Measurements from ENCODE around the gene SEL1L2.

The SEL1L2 gene

DNA sequence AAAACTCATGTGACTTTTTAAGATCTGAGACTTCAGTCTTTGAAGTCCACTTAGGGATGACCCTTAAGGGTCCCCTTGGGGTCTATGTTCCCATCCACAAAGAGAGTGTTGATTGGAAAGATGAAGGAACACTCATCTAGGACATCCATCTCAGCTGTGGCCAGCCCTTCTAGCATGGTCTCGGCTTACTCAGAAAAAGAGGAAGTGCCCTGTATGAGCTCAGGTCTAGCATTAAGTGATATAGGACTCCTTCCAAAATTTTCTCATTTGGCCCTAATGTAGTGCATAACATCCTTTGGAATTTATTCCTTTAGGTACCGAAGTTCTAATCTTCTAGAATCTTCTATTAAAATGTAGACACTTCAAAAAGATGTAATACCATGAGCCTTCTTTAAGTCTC, 128.2 kb downstream of the SEL1L2 start:
- FAIRE-seq = no peak

DNA sequence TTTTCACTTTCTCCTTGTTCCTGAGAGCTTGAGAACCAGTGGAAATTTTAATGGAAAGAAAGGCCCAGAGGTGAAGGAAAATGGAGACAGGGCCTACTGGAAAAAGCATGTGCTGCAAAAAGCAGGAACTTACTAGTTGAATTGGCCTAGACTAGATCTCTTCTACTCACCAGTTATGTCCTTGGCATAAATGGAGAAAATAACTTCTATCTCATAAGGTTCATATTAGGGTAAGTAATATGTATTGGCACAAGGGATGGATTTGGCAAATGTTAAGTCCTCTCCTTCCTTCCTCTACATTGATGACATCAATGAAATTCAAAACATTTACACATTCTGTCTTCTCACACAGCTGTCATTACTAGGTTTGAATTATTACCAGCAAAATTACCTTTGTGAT, 131.5 kb downstream of the SEL1L2 start:
- no peak for FAIRE-seq

DNA sequence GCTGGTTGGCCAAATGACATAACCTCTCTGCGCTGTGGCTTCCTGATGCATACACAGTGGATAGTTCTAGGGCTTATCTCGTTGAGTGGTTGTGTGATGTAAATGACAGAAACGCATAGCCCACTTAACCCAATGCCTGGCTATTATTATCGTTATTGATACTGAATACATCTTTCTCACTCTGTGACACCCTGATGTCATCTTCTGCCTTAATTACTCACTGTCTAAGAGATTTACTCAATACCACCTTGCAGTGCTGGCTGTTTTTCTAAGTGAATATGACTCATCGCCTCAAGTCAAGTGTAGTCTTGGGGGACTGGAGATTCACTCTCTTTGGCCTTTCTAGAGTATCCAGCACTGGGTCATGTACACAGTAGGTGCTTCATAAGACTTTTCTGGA, 132.0 kb downstream of the SEL1L2 start:
- no peak for FAIRE-seq

DNA sequence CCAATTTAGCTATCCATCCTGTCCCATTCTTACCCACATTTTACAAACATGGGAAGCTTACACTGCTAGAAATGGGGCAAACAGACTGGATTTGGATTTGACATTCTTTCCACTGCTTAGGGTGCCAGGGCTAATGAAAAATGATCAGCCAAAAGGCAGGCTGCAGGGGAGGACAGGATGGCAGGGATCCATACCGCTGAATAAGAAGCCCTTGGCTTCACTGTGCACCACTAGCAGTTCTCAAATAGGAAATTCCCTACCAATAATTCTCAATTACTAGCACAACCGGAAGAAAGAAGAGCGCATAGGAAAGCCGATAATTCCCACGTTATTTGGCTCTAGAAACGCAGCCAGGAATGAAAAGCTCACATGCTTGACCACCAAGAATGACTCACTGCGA, 132.5 kb downstream of the SEL1L2 start:
- FAIRE-seq = no peak

DNA sequence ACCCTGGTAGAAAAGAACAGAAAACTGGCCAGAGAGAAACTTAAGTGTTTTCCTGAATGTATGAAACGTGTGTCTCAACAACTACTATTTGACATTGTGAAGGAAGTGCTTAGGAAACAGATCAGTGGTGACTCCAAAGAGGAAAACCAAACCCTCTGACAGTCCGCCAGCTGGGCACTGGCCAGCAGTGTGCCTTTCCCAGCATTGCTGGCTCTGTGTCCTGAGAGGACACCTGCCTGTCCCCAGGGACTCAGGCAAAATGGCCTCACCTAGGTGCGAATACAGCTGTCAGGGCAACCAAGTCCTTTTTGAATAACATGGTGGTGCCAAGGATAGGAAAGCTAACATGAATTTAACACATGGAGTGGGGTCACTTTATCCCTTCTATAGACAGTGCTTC, 133.1 kb downstream of the SEL1L2 start:
- no peak for FAIRE-seq

DNA sequence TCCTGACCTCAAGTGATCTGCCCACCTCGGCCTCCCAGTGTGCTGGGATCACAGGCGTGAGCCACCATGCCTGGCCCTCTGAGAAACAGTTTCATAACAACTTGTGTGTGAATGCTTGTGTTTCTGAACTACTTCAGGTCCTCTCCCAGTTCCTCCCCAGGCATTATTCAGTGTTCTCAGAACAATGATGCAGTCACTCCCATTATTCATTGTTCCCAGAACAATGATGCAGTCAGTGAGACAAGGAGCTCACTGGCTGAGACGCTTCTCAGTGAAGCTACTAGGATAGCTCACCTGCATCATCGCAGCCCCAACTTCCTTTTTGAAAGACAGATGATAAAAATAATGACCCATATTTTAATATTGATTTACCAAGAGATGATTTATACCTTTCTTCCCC, 134.1 kb downstream of the SEL1L2 start:
- FAIRE-seq = no peak

DNA sequence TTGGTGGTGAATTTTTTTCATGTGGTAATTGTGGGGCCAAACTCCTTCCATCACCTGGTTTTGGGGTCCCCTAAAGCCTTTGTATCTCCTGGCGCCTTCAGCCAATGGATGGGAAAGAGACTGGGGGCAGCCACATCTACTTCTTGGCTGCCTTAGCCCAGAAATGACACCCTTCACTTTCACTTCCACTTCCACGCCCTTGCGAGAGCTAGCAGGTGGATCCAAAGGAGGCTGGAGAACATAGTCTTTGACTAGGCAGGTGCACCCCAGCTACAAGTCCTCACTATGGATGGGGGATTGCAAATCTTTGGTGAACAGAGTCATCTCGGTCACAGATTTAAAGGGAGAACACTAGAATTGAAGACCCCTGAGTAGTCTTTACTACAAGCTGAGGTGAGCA, 134.8 kb downstream of the SEL1L2 start:
- no peak for FAIRE-seq

DNA sequence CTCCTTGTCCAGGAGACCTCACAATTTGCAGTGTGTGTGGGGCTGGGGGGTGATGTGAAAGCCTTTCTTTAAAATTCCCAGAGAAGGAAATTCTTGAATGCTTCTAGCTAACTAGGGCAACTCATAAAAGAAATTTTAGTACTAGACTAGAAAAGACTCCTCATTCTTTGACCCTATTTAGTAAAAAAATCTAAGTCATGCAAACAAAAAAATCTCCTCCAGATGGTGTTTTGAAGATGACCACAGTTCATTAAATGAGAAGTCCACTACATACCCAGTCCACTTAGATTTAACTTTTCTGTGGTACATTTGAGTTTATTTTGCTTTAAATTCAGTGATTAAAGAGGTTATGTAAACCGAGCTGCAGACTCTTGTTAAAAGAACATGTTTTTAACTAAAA, 138.1 kb downstream of the SEL1L2 start:
- FAIRE-seq = no peak

DNA sequence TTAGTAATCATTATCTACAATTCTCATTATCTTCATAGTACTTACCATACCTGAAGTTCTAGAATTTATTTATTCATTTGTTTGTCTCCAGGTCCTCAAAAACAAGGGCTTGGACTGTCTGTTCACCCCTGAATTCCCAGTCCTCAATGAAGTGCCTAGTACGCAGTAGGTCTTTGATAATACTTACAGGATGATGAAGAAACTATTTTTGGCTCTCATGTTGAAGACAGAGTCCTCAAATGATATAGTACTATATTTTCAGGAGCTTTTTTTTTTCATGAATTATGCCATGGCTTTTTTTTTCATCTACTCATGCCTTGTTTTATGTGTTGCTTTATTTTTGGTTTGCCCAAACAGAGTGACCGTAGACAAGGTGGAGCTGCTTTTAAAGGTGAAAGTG, 139.1 kb downstream of the SEL1L2 start:
- FAIRE-seq = no peak

DNA sequence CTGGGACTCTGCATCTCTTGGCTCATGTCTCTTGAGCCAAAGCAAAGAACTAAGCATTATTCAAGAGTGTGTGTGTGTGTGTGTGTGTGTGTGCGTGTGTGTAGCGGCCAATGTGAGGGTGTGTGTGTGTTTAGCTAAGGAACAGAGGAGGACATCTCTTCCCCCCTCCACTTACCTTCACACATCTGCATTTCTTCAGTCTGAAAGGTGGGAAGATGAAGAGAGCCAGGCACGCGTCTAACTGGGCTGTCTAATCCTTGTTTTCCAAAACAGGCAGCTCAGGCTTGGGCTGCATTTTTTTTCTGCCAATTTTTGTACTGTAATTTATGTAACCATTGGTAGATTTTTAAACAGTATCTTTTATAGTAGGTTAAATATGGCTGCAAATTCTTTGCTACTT, 146.1 kb downstream of the SEL1L2 start:
- no peak for FAIRE-seq

DNA sequence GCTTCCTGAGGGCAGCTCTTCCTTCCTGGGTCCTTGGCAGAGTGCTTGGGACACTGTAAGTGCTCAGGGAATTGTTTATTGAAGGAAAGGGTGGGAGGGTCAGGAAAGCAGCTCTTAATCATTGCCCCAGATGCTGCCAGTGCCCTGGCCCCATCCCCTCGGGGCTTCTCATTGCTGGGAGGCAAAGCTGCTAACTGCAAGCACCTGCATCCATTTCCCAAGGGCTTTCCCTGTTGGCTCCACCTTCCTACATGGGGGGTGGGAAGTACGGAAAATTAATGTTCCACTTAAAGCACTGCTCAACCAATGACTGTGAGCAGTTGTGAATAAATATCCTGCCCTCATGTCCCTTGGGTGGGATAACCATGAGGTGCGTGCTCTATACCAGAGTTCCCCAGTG, 149.2 kb downstream of the SEL1L2 start:
- FAIRE-seq = no peak

DNA sequence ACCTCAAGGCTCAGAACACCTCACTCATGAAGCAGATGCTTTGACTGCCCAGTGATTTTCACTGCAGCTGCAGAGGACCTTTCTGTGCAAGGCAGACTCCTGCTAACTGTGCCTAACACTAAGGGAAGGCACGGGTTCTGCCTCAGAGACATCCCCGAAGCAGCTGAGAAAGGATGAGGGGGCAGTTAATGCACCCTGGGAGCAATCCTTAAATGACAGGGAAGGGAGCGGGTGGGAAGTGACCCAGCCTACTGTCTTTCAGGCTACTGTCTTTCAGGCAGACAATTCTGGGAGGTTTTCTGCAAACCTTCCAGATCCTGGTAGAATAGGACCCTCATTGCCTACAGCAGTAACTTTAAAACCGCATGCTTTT, 150.3 kb downstream of the SEL1L2 start:
- no peak for FAIRE-seq

DNA sequence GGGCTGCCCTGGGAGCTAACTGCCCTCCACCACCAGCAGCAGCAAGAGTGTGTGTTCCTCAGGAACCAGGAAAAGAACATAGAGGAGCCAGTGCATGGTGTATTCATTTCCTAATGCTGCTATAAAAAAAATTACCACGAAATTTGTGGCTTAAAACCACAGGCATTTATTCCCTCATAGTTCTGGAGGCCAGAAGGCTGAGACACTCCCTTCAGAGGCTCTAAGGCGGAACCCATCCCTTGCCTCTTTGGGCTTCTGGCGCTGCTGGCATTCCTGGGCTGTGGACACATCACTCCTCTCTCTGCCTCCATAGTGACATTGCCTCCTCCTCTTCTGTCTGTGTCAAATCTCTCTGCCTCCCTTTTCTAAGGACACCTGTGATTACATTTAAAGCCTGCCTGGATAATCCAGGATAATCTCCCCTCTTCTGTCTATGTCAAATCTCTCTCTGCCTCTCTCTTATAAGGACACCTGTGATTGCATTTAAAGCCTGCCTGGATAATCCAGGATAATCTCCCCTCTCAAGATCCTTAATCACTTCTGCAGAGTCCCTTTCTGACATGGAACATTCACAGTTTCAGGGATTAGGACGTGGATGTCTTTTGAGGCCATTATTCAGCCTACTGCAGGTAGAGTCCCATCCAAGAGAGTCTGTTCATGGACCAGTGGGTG, 150.9 kb downstream of the SEL1L2 start:
- no peak for FAIRE-seq

DNA sequence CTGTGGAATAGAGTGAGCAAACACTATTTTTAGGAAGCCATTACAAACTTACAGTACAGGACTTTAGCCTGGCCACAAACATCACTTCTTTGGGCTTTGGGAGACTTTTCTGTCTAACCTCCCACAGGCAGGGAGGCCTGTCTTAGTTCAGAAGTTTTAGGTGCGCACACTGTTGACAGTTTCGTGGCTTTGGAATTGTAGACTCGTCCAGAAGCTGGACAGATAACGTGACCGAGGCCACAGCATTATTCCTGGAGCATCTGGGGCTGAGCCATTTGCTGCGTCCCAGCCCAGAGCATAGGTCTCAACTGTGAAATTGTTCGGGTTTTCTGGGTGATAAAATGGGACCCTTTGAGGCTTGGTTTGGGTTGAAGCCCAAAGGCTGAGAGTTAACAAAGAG, 151.8 kb downstream of the SEL1L2 start:
- FAIRE-seq = no peak

DNA sequence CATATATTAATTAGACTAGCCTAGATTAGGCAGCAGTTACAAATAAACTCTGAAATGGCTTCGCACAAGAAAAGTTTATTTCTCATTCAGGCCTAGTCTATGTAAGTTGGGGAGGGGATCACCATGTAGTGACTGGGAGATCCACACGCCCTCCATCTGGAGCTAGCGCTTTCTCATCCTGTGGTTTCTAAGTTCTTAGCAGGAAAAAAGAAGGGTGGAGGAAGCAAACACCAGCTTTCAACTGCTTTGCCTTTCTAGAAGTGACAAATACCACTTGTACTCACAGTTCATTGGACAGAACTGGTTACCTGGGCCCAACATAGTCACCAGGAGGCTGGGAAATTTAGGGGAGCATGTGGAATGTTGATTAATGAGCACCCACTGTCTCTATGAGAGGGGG, 158.9 kb downstream of the SEL1L2 start:
- no peak for FAIRE-seq

DNA sequence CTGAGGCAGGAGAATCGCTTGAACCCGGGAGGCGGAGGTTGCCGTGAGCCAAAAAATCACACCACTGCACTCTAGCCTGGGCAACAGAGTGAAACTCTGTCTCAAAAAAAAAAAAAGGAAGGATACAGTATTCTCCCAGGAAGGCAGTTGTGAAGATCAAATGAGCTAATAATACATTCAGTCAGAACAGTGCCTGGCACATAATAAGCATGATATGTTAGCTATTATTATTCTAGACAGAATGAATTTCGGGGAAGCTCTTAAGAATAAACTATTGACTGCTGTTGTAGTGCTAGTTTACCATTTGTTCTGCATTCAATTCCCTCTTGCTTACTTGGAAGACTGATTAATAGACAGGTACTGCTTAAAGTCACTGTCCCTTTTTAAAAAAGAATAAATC, 164.9 kb downstream of the SEL1L2 start:
- no peak for FAIRE-seq

DNA sequence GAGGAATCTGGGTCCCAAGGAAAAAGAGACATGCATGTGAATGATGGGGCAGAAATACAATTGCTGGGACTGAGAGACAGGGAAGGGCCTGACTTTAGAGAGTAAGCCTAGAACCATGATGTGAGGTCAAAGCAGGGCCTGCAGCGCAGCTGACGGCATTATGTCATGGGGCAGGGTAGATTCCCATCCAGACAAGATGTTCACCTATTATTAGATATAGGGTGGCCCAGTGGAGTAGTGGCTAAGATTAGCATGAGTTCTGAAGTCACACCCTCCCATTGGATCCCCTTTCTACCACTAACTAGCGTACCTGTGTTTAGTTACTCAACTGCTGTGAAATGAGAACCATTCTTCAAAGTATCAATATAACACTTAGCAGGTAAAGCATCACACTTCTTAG, 166.0 kb downstream of the SEL1L2 start:
- FAIRE-seq = no peak

DNA sequence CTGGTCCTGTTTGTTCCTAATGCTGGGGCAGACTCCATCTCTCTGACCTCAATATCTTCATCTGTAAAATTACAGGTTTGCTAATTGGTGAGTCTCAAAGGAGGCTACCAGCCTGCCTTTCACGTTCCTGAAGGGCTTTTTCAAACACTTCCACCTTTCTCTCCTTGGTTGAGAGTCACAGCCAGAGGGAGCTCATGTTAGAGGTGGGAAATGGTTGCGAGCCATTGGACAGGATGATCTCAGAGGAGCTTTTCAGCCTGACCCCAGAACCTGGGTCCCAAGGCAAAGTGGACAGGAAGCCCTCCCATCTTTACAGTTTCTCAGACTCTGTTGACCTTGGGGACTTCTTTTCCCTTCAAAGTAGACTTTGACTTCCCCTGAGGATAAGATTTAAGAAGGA, 168.0 kb downstream of the SEL1L2 start:
- FAIRE-seq = no peak

DNA sequence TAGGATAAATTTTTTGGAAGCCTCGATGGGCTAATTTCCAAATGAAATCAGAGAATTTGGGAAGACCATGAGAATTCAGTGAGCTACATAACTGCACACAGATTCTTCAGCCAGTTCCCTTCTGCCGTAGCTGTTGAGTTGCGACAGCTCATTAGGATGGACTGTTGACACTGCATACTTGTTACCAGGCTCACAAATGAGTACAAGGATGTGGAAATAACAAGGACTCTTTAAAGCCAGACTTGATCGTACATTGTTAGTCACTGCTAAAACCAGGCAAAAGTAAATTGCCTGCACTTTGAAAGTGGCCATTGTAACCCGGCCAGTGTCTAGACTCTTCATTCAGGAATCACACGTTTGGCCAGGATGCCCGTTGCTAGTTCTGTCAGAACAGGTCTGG, 168.5 kb downstream of the SEL1L2 start:
- FAIRE-seq = no peak

DNA sequence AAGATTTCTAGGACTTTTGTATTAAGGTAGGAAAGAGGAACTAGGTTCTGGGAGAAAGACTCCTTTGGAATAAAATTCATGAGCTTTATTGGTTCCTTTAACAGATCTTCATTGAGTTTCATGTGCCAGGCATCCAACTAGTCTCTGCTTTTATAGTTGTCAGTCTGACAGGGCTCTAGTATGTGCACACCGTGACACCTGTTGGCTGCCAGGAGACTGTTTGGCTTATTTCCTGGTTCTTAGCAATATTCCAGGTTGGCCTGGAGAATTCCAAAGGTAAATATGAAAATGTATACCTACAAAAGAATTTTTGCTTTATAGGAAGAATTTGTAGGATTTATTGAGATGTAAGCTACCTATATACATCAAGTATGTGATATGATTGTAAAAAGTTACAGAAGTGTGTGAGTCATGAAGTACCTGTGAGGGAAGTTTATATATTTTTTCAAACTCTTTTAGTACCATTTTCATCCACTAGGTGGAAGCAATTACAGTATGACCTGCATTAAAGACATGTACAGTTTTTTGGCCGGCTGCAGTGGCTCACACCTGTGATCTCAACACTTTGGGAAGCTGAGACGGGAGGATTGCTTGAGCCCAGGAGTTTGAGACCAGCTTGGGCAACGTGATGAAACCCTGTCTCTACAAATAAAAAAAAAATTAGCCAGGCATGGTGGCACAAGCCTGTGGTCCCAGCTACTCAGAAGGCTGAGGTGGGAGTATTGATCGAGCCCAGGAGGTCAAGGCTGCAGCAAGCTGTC, 170.3 kb downstream of the SEL1L2 start:
- peak; percentile 84 for FAIRE-seq

DNA sequence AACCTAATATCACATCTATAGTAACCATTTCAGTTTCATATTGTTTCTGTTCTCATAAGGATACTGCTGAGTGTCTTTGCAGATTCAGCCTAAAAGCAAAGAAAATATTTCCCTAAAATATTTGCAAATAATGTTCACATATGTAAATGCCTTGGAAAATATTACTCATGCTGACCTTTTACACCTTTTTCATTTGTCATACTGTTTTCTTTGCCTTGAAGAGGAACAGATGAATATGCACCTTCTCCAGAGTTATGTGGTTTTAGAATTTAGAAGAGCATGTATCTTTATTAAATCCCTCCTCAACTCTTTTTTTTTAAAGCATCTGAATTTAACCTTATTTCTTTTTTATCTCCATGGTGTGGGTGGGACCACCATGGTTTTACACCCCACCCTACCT, 173.1 kb downstream of the SEL1L2 start:
- FAIRE-seq = no peak

DNA sequence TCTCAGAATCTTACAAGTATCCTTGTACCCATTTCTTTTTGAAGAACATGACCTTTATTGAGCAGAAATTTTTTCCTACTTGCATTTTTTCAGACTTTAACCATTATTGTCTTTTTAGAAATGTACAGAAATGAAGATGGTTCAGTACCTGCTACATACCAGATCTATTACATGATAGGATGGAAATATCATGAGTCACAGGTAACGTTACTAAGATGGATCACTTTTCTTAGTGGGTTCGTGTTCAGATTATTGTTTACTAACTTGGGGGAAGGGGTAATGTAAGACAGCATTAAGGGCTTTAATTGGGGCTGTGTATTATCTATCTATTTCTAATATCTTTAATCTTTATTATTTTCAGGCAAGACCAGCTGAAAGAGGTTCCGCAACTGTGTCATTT, 173.7 kb downstream of the SEL1L2 start:
- FAIRE-seq = no peak

DNA sequence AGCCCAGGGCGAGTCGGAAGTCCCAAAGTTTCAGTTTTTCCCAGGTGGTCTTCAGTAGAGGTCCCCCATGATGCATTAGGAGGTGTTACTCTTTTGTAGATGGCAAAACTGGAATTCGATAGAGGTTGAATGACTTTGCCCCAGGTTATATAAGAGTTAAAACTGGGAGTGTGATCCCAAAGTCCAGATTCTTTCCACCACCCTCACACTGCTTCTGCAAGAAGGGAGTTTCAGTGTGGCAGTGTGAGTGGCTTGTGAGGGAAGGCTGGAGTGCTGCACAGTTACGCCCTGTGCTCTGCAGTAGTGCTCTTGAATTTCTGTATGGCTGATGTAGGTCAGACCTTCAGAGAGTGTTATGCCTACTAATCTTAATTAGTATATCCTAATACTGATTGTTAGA, 175.7 kb downstream of the SEL1L2 start:
- FAIRE-seq = no peak

DNA sequence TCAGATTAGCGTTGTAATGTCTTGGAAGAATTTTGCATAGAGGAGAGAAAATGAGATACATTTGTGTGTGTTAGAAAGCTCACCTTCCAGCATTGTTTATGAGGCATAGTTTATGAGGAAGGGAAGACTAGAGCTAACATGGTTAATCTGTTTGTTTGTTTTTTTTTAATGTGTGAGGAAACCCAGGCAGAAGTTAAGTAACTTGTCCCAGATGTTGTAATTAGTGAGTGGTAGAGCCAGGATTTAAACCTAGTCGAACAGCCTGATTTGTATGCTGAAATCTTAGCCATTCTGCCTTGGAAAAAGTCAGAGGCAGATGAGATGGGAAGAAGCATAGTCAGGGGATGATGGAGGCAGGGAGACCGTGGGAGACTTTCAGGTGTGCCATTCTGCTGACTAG, 176.5 kb downstream of the SEL1L2 start:
- FAIRE-seq = no peak

DNA sequence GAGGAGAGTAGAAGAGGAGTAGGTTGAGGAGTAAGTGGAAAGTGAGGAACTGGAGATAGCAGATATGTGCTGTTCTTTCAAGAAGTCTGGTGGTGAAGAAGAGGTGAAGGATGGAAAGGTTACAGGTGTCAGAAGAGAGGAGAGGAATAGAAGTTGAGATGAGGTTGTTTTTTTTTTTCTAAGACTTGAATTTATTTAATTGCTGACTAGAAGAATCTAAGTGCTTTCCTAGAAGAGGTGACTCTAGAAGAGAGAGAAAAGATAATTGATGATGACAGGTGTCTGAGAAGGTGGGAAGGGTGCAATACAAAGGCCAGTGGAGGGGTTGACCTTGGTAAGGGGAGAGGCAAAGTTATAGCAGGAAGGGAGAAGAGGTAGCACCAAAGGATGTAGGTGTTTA, 180.0 kb downstream of the SEL1L2 start:
- no peak for FAIRE-seq

Measured in islet of Langerhans (tissue), 1 donor.